HuH-7 (cell line): ENCODE results near the gene EPHA4.

Experiments
- DNase-seq: peaks from one replicate; pipeline ENCODE4 v3.0.0; 2011; ENCODE audit warnings: low spot score

EPHA4 gene

DNA sequence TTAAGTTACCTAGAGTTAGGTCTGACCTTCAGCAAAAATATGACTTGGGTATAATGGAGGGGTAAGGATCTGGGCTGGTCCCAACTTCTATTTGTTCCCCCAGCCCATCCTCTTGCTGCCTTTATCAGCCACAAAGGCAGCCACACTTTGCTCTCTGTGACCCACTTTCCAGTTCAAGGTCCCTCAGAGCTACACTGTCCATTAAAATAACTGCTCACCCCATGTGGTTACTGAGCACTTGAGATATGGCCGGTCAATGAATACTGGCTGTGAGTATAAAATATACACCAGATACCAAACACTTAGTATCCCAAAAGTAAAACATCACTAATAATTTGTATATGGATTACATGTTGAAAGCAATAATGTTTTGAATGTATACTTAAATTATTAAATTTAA is 67.2 kb downstream of the EPHA4 start:
- no peak for DNase-seq

DNA sequence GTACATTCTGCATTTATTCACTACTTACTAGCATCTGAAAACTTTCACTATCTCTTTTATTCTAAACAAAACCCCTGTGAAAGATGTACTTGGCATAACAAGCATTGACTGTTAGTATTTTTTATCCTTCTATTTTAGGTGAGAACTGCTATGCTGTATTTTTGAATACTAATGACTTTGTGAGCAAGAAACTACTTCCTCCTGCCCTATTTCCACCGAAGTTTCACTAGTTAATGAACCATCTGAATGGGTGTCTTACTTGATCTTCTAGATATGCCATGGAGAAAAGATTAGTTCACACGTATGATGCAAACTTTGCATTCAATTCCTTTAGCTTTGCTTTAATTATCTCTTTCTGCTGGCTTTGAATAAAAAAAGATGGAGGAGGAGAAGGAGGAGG is 68.1 kb downstream of the EPHA4 start:
- DNase-seq, result no peak

DNA sequence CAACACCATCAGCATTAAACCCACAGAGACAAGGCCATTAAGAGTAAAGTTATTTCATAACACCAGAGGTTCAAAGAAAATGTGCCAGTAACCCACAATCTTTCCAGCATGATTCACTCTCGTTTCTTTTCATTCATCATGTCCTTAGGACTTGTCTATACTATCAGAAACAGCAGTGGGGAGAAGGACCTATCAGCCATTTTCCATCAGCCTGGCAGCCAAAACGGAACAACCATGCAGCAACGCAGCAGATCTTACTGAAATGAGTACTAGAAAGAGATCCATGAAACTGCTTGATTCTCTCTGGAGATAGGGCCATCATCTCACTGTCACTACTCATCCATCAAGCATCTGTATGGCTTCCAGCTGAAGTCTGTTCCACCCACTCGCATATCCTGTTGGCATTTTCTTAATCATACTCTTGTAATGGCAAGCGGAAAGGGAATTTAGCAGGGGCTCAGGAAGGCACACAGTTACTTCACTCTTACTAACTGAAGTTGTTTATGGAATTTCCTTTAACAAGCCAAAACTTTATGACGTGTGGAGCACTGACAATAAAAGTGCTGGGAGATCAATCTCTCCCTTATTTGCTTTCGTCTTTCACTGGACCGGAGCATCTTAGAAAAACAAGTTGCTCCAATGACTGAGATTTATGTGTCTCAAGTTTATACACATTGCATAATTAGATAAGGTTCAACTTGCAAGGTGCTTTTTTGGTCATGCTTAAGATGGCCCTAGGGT is 69.7 kb downstream of the EPHA4 start:
- no peak for DNase-seq

DNA sequence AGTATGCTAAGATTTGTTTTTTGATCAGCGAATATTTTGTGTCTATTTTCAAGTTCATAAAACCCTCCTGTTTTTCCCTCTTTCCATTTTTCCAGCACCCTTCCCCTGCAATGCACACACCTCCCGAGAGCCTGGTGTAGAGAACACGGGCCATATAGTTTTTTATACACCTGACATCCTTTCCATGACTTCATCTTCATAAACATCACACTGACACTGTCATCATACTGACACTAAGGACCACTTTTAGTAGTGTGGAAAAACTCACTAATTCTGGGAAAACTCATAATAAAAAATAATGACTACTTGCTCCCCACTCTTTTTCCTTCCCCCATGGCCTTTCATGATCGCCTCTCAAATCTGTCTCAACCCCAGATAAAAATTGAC is 70.2 kb downstream of the EPHA4 start:
- DNase-seq, result no peak

DNA sequence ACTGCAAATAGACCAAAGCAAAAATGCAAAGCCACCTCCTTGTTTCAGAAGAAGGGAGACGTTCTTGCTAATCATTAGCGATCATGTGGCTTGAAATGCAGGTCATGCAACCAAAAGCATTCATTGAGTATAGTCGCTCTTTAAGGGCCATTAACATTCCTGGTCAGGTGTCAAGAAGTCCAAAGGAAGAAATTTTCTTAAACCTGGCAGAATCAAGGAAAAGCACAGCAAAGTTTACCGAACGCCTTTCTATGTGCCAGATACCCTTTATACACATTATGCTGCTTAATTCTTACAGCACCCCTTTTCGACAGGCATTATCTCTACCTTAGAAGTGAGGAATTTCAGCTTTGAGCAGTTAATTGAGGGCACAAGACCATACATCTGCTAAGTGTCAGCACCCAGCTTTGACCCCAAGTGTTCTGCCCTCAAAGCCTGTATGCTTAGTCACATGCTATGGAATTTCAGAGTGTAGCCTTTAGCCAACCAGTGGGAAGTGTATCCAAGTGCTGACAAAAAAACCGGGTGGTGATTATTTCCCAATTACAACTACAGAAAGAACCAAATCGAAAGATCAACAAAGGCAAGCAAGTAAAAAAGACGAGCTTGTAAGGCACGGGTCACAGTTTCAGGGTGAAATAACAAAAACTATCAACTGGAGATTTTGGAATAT is 70.8 kb downstream of the EPHA4 start:
- DNase-seq, result no peak

DNA sequence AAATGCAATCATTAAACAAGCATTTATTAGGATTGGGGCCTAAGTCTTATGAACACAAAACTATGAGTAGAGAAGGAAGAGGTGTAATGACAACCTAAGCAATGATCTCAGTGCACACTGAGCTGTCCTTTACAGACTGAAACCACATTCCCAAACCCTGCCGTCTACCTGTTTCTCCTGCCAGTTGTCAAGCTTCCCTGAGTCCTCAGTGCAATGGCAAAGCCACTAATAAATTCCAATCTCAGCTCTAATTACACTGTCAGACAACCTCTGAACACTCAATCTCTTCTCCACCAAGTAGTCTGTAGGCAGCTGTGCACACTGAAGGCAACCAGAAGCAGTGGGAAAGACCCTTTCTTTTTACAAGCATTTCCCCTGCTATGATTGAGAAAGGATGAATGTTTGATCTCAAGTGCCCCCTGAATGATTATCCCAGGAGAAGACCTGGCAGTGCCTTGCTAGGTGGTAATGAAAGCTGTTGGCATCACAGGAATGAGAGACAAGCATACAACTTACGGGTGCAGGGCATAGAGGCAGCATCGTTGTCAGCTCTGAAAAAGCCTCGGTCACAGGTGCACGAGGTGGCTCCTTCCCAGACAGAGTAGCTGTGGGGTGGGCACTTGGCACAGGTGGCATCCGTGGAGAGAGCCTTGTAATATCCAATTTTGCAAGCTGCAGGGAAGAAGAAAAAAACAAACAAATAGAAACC is 71.4 kb downstream of the EPHA4 start:
- no peak for DNase-seq

DNA sequence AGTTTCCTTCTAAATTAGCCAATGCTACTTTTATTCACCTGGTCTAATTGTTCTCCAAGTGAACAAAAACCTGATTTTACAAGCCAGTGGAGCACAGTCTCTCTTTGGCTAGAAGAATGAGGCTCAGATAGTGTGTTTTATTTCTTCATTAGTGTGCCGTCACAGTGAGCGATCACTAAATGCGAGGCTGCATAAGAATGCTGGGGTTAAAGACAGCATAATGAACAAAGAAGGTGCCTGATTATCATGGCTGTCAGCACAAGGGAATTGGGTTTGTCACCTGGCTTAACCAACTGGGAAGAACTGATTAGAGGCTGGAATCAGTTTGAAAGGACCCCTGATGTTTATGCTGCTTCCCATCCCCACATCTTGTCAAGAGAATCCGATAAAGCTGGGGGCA is 76.4 kb downstream of the EPHA4 start:
- DNase-seq, result no peak

DNA sequence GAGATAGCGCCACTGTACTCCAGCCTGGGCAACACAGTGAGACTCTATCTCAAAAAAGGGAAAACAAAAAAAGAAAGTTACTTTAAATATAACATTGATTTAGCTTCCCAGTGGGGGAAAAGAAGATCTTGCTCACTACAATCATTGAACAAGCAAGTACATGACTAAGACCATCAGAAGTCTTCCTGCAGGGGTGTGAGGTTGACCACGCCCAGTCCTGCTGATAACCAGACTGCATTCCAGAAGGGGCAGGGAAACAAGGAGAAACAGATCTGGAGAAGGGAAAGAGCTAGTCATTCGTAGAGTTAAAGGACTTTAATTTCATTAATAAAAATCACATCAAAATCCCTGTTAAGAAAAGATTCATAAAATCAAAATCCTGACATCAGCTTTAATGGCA is 77.5 kb downstream of the EPHA4 start:
- DNase-seq, result no peak

DNA sequence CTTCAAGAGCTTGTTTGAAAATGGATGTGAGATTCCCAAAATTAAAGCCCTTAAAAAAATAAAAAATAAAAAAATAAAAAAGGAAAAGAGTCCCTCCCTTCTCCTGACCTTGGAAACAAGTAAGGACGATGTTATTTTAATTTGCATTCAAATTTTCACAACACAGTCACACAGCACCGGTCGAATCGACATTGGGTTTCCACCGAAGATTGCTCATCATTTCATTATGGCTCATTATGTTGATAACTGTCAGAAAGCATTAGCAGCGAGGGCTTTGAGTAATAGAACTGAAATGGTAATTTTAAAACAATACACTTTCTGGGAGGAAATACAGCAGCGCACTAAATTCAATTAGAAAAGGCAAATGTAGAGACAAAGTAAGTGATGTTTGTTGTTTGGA is 78.7 kb downstream of the EPHA4 start:
- DNase-seq, result no peak

DNA sequence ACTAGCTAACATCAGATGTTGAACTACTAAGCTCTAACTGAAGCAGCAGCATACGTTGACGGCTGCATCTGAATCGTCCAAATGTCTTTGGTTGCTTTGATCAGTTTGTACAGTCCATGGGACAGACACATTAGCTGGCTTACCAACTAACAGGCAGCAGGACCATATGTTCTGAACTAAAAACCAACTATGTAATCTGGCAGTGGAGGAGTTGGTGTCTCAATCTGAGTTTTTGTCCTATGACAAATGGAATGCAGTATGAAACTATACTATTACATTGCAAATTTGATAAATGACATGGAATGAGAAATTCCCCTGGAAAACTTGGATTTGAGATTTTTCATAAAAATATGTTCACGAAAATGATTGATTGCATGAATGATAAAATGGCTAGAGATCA is 79.5 kb downstream of the EPHA4 start:
- no peak for DNase-seq

DNA sequence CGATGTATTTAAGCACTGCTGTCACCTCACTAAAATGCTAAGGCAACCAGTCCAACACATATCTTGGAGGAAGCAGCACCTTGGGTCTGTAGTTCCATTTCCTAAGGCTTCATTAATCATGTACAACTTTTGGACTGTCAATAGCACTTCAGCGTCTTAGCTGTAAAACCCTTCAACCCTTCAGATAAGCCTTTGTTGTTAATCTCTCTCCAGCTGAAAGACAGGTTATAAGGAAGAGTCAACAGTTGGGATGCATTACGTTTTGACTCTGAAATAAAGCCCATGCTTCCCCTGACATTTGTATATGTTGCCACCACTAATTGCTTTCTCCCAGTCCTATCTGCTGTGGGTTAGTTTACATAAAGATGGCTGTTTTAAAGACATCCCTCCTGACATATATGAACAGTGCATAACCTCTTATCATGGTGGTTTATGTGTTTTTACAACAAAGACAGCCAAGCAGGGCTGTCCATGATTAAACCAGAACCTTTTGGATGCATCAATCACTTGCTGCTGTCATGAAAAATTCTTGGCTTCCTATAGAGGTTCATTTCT is 81.5 kb downstream of the EPHA4 start:
- no peak for DNase-seq

DNA sequence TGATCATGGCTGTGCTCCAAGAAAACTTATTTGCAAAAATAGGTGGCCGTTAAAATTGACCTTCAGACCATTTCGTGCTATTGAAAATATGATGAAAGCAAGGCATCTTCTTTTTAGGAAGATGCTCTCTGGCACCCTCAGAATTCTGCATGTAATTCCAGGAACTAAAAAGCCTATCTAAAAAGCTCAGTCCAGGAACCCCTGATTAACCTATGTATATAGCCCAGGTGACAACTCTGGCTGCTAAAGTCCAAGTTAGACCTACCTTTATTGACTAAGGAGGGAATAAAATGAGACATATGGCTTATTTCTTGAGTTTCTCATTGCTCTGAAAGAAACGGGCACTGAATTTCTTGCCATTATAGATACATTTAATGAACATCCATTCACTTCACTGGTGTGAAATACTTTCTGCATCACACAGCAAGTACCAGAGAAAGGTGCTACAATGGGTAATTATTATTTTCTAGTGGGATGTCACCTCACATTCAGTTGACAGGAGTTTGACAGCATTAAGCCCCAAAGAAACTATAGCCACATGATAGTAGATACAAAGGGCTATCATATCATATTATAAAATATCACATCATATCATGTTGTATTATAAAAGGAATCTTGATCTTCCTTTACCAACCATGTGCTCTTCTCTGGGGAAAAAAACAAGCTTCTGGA is 83.8 kb downstream of the EPHA4 start:
- DNase-seq, result no peak

DNA sequence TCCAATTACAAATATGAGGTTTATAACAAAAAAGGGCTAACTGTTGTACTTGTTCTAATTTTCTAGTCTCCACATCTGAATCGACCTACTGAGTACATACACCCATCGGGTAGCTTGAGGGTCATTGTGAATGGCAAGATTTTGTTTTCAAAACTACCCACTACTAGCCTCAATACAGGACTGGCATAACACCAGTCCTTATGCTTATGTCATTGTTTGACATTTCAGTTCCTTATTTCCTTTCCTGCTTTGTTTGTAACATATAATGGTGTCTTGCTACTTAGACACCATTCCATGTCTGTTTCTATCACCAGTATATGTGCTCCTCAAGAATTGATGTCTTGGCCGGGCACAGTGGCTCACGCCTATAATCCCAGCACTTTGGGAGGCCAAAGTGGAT is 86.0 kb downstream of the EPHA4 start:
- no peak for DNase-seq

DNA sequence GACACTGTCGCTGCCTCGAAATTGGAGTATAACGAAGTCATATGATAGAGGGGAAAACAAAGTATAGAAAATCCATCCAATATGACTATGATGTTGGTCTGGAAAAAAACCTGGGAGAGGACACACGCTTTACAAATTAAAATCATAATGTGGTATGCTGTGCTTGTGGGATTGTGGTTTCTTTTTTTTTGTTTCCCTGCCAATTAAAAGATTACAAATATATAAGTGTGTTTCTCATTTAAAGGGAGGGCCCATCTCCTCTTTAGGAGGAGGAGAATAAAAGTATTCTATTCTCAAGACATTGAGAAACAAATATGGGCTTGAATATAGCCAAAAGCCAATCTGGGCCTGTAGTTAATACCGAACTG is 86.6 kb downstream of the EPHA4 start:
- no peak for DNase-seq

DNA sequence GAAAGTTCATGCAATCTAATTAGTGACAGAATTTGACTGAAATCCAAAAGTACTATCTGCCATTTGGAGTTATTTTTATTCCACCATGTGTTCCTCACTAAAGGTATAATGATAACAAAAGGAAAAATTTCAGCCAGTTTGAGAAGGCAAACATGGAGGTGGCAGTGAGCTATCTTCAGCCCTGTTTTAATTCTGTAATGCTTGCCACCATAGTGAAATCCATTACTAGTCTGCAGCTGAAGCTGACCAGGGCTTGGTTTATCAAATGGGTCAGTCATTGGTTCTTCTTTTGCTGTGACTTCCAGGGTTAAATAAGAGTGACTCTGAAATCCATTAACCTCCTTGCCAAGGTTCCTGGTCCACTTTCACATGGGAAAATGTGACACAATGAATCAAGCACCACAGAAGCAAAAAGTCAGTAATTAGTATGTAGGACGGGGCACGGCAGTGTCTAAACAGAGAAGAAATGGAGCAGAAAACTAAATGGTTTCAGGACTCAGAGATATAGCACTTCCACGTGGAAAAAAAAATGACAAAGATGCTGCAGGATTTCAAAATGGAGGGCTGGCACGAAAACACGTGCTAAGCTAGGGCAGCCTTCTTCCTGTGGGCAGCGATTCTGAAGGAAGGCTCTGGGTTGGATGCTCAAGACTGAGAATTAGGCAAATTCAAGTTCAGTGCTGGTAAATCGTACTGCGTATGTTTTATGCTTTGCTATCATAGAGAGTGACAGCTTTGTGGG is 87.2 kb downstream of the EPHA4 start:
- DNase-seq, result no peak

DNA sequence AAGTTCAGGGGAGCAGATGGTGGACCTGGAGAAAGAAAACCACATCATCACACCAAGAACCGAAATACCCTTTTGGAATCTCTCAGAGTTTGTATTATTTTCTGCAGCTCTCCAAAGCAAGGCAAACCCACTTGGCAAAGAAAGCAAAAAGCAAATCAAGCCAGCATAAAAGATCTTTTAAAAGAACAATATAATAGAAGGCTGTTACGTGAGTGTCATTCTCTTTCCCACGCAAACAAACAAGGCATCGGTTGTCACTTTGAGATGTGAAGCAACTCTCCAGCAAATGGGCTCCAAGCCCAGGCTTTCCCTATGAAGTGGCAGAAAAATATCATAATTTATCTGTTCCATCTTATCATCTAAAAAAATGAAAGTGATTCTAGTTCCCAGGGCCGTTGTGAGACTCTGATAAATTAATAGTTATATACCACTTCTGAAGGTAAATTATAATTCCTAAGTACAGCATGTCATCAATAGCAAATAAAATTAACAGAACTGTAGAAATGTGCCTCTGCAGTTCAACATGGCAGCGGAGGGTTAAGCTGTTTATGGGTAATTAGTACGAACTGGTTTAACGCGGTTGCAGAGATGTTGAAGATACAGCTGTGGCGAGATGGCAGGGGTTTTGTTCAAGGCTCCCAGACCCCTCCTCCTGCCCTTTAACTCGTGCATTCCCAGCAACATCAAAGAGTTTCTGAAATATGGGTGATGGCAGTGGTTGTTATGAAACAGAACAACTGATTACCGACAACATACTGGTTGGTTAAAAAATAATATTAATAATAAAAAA is 89.2 kb downstream of the EPHA4 start:
- DNase-seq, result no peak

DNA sequence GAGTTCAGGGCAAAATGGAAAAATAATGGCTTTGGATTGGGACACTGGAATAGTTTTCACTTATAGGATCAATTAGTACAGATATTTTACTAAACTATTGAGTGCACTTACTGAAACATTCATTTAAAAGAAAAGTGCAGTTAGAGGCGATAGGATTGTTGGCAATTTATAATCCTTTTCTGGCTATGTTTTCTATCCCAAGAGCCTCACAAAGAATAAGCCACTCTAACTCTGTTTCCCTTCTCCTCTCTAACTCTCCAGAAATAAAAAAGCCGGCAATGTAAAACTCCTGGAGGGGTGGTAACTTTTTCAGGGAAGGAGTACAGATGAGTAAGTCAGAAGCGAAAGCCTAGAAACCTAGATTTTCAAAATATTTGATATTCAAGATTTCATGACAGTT is 91.3 kb downstream of the EPHA4 start:
- no peak for DNase-seq

DNA sequence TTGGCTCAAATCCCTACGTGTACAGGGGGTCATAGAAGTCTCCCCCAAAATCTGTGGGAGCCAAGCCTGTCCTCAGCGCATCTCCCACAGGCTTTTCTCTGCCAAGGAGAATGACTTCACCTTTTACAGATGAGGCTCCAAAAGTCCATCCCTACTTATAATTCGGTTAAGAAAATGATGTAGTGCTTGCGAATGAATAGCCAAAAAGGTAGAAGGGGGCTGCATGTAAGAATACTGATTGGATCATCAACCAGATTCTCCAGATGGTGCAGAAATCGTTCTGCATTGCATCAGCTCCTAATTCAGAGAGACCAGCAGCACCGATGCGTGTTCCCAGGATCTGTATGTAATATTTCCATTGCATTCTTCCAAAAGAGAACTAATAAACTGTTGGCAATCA is 91.9 kb downstream of the EPHA4 start:
- no peak for DNase-seq

DNA sequence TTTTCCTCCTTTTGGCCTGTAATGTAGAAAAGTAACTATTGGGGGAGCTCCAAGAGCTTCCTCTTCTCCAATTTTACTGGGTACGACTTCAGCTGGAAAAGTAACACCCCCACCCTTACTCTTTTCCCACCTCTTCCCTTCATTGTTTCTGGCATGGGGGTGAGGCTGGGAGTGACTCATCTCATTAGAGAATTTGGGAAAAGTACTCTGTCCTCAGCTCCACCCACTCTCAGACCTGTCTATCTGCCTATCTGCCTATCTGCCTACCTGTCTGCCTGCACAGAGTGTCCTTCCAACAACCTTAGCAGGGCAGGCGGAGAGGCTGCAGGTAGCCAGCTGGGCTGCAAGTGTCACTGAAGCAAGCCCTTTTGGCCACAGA is 93.6 kb downstream of the EPHA4 start:
- DNase-seq, result no peak

DNA sequence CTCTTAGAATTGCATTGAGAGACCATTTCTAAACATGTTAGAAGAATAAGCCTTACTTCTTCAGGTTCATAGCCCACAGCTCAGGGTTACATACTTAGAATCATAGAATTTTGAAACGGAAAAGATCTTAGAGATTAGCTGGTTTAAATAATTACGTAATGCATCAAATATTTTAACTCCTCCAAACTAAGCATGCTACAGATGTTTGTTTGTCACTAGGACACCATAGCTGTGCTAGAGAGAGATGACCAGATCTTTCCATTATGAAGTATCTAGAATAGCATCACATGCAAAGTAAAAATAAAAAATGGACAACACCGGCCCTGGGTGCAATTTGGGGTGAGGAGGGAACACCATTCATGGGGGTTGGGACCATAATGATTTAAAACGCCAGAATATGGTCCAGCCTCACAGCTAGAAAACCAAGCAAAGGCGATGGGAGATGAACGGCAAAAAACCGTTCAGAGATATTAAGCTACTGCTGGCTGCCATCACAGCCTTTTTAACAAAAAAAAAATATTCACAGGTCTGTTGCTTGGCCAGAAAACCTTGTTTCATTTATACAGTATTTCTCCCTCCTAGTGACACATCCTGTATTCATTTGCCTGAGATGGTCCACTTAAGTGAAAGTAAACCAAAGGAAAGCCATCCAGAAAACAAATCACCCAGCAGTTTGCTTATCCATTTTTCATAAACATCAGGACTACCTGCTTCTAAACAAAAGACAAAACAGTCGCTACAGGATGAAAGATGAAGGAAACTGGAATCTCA is 94.2 kb downstream of the EPHA4 start:
- DNase-seq, result no peak
